Stimulated activated CD4-positive, alpha-beta T cell treated with anti-CD3 and anti-CD28 coated beads, Interleukin-4, amount 100 ng/mL, for 4 hours (primary cell): ENCODE results near the gene EPHB1.

Source experiments
- DNase-seq, 2 experiments: peaks; one replicate each; pipeline ENCODE4 v3.0.0-alpha.2; 2020

The EPHB1 gene

DNA sequence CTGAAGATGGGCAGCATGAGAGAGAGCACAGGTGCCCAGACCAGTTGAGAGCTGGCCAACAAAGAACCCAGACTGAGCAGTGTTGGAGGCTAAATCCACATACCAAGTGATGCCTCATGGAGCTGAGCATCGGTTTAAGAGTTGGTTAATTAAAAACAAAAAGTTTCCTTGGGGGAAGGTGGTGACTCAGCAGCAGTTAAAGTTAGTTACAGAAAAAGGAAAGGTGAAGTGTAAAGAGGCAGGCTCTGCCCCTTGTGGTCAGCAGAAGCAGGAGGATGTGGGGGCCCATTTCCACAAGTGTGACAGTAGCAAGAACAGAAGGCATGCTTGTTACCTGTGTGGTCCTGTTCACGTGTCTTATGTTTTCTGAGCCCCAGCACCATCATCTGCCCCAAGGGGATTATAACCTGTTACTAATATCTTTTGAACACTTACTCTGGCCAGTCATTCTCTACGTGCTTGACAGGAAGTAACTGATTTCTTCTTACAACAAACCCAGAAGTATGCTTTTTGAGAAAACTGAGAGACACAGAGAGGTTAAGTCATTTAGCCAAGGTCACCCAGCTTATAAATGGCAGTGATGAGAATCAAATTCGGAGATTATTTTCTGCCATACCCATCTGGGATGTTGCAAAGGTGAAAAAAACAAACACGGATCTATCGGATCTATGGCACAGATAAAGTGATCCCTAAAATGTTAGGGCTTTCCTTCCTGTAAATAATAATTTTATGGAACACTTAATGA lies 91.0 kb downstream of the EPHB1 start:
- DNase-seq = no peak

DNA sequence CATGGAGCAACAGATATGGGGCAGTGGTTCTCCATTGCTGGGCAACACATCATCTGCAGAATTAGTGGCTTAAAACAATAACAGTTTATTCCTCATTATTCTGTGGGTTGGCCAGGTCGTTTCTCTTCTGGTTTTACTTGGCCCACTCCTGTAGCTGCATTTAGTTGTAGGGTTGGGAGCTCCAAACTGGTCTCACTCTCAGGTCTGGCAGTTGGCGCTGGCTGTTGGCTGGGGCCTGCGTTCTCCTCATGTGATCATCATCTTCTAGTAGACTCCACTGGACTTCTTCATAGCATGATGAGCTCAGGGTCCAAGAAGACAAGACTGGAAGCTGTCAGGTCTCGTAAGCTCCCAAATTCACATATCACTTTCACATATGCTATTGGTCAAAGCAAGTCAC lies 91.9 kb downstream of the EPHB1 start:
- DNase-seq = no peak

DNA sequence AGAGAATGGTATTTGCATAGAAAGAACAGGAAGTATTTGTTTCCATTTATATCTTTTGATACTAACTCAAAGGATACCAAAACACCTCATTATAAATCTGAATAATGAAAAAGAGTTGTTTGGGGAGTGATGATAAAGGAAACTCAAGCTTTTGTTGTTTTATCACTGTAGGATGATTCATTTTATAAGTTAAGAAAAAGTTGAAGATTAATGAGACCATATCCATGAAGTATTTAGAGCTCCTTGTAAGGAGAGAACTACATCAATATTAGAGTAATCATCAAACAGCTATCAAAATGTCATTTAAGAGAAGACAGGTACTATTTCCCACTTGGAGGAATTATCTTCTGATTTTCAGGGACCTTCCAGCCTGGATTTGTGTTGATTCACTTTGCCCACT lies 92.5 kb downstream of the EPHB1 start:
- no peak for DNase-seq

DNA sequence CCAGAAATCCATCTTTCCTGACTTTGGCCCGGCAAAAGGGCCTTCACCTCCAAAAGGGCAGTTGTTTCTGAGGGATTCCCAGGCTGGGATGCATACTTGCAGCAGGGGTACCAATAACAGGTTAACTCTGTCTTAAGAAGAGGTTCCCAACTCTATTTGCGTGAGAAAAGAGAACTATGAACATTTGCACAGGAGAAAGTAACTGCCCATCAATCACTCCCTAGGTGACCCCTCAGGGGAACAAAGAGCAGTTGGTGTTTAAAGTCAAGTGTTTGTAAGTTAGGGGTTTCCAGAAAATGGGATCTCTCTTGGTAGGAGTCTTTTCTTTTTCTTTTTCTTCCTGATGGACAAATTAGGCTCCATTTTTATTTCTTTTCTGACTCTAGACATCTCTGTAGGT lies 97.3 kb downstream of the EPHB1 start:
- DNase-seq = no peak

DNA sequence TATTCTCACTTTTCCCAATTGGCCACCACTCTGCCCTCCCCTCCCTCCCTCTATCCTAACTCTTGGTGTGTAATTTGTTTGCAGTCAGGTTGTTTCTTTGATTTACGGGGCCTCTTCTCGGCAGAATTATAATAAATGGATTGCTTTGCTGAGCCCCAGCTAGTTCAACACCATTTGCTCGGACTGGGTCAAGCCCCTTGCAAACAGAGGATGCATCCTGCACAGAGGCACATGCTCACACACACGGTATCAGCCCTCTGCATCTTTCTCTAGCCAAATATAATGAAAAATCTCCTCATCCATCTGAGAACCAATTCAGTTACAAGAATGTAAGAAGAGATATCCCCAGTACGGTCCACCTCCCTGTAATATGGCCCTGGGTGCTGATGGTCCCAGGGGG lies 97.7 kb downstream of the EPHB1 start:
- DNase-seq = no peak

- no peak for DNase-seq
Observed at GRCh38 chr3:134894533-134894932, 99.5 kb downstream of the EPHB1 start.

DNA sequence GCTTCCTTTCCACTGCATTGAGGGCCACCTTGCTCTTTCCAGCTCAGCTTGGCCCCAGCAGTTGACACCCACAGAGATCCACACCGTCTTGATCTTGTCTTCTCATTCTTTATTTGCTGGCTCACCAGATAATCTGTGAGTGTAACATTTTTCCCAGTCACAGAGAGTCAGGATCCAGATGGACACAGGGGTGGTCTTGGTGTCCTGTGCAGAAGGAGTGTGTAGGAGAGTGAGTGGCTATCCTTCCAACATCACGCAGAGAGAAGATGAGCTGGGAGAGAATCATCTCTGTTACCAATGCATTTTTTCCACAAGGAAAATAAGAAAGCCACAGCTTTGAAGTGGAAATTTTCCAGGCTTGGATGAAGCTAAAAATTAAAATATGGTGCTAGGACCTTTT lies 100.1 kb downstream of the EPHB1 start:
- DNase-seq = no peak

GRCh38 chr3:134896141-134896540 lies 101.1 kb downstream of the EPHB1 start:
- no peak for DNase-seq

DNA sequence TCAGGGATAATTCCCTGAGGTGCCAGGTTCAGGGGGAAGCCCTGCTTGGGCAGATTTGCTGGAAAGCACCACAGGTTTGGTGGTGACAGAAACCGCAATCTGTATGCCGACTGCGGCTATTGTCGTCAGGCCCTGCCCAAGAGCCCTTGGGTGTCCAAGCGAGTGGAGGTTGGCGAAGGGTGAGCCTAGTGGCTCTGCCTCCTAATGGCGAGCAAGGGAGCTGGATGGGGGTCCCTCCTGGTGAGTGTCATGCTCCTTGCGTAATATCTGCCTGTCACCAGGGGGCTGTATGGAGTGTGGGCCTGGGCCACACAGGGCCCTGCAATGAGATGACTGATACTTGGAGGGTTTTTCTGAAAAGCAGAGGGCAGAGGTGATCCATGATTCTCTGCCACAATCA lies 101.6 kb downstream of the EPHB1 start:
- no peak for DNase-seq

- no peak for DNase-seq
Observed at GRCh38 chr3:134897391-134898141, 102.5 kb downstream of the EPHB1 start.

GRCh38 chr3:134898181-134898754 lies 103.2 kb downstream of the EPHB1 start:
- no peak for DNase-seq

GRCh38 chr3:134899786-134900185 lies 104.7 kb downstream of the EPHB1 start:
- no peak for DNase-seq

- DNase-seq = no peak
Observed at GRCh38 chr3:134900482-134900881, 105.4 kb downstream of the EPHB1 start.

DNA sequence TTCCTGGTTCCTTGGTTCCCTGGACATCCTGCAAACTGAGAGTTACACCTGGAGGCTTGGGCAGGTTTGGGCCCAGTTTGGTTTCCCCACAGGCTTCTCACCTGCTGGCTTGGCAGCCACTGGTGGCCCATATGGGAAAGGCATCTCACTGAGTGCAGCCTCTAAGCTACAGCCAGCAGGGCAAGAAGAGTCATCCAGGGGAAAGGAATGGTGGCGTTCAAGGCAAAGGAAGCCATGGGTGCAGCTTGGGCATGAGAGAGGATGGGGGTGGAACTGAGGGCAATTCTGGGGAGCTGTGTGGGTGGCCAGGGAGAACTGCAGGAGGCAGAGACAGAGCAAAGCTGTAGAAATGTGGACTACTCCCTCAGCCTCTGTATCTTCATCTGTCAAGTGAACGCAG lies 106.4 kb downstream of the EPHB1 start:
- DNase-seq = no peak

DNA sequence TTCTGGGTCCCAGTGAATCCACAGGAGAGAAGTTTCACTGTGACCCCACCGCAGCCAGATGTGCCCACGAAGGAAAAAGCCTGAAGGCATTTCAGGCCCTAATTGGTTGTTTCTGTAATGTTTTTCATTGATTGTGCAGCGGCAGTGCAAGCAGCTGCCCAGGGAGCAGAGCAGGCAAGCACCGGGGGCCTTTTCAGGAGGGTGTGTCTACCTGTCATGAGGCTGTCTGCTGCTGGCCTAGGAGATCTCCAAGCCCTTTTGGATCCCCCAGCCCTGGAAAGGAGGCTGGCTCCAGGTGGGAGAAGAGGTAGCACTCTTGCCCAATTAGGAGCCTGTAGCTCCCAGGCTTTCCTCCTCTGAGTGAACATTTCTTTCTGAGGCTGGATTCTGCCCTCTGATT lies 108.8 kb downstream of the EPHB1 start:
- no peak for DNase-seq

DNA sequence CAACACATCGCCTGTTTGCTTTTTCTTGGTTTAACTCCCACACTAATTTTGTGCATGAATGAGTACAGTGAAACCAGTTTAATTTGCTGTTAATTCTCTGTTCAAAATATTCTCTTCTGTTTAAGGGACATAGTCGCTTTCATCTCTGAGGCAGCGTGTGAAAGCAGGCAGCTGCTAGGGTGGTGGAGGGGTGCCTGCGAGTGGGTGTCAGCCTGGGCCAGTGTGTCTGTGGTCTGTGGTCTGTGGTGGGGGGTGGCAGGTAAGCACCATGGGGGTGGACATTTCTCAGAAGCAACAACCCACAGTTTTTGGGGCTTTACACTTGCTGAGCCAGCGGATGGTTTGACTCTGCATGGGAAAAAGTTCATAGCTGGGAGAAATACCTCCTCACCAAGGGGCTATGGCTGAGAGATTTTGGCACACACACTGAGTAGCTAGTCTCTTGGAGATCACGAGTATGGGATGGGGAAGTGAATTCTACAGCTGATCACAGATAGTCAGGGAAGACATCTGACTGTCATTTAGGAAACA lies 109.2 kb downstream of the EPHB1 start:
- no peak for DNase-seq

DNA sequence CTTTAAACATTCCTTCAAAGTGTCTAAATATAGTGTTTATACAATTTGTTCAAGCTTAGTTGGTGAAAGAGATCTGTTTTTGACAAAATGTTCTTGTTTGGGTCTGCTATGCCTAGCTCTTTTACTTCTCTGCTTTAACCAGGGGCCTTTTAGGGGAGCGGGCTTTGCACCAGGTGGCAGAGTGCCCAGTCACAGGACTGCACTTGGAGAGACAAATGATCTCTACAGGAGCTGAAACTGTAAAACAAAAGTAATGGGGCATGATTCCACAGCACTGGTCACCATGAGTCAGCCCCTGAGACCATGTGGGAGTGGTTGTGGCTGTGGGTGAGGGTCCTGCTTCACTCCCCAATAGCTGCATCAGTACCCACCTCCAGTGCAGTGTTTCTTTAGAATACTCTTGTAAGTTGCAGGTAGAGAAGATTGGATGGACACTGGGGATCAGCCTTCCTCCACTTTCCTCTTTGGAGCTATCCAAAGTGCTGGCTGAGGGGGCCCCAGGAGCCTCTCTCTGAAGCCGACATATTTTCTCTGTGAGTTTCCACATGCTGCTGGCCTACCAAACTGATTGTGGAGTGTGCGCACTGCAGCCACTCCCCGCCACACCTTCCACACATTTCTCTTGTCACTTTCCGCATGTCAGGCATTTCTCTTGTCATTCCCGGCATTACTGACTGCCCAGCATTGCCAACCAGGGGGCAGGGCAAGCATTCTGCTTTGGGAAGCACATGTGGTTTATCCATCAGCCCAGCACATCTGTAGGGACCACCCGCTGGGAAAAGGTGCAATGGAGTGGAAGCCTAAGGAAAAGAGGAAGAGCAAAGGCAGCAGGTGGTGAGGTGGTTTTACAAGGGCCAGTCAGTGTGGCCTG lies 110.0 kb downstream of the EPHB1 start:
- no peak for DNase-seq

DNA sequence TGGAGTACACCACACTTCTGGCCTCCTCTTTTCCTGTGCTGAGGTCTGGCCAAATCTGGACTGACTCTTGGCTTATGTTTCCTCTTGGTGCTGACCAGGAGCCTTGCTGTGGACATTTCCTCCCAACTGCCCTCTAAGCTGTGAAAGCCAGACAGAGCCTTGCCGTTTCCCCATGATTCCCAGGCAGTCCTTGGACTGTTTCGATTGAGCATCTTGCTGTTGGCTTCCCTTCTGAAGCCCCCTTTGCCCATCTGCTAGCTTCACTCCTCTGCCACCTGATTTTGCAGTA lies 110.5 kb downstream of the EPHB1 start:
- DNase-seq = no peak

GRCh38 chr3:134908271-134908670 lies 113.2 kb downstream of the EPHB1 start:
- no peak for DNase-seq

- DNase-seq = no peak
Observed at GRCh38 chr3:134910026-134910425, 115.0 kb downstream of the EPHB1 start.

GRCh38 chr3:134911586-134912548 lies 116.8 kb downstream of the EPHB1 start:
- no peak for DNase-seq
